A549 (cell line): ENCODE results near the gene CPE.

ENCODE experiments used
- CTCF ChIP-seq: fragments of >200 bp; sonication (Bioruptor Twin); formaldehyde crosslinking; IDR thresholded peaks from 3 replicates; pipeline ENCODE4 v1.5.1; 2016
- ESRRA ChIP-seq: fragments of 150-350 bp; IDR thresholded peaks from 2 replicates; pipeline ENCODE4 v1.6.1; 2014; ENCODE audit warnings: mild to moderate bottlenecking, low read length, borderline replicate concordance
- KDM1A ChIP-seq: fragments of 200-600 bp; sonication (generic); IDR thresholded peaks from 2 replicates; pipeline ENCODE4 v1.6.1; 2016; ENCODE audit warnings: low read depth, mild to moderate bottlenecking
- MAZ ChIP-seq: fragments of 150-350 bp; IDR thresholded peaks from 2 replicates; pipeline ENCODE4 v1.6.1; 2014; ENCODE audit warnings: antibody characterized with exemption, low read depth, low read length, borderline replicate concordance
- MYC ChIP-seq: IDR thresholded peaks from 2 replicates; pipeline ENCODE4 v1.6.1; 2012; ENCODE audit warnings: mild to moderate bottlenecking, inconsistent platforms, low read length, improper control_type of control experiment, borderline replicate concordance
- NPAS2 ChIP-seq: fragments of 250-450 bp; sonication (Bioruptor Pico); IDR thresholded peaks from 2 replicates; pipeline ENCODE4 v1.8.0; 2022; ENCODE audit warnings: mild to moderate bottlenecking, moderate library complexity, borderline replicate concordance
- POLR2A ChIP-seq: IDR thresholded peaks from 2 replicates; pipeline ENCODE4 v1.6.1; 2012; ENCODE audit warnings: mild to moderate bottlenecking, low read length
- RAD21 ChIP-seq, 2 experiments: fragments of >200 bp in 1 of 2; sonication (Bioruptor Twin) in 1 of 2; formaldehyde crosslinking in 1 of 2; IDR thresholded peaks in 1 of 2; conservative IDR thresholded peaks in 1 of 2; 2 replicates in 1 of 2; 3 replicates in 1 of 2; pipeline ENCODE4 v1.6.1; 2012 to 2018; ENCODE audit warnings: inconsistent platforms in 1 of 2
- RCOR1 ChIP-seq: fragments of 150-350 bp; IDR thresholded peaks from 2 replicates; pipeline ENCODE4 v1.6.1; 2014; ENCODE audit warnings: antibody characterized with exemption, low read length, low read depth
- REST ChIP-seq: fragments of 200-600 bp; sonication (generic); IDR thresholded peaks from 2 replicates; pipeline ENCODE4 v1.6.1; 2016; ENCODE audit warnings: antibody characterized with exemption, mild to moderate bottlenecking, moderate library complexity
- TFCP2L1 ChIP-seq: fragments of 250-450 bp; sonication (Bioruptor Pico); IDR thresholded peaks from 2 replicates; pipeline ENCODE4 v1.5.0; 2021; ENCODE audit warnings: mild to moderate bottlenecking
- TF ChIP-seq, protein P1 (sequence below): IDR thresholded peaks from 2 replicates; pipeline ENCODE4 v1.6.1; 2012
- TF ChIP-seq, protein P2 (sequence below): IDR thresholded peaks from 2 replicates; pipeline ENCODE4 v1.6.1; 2012

GRCh38 chr4:165458471-165458870, 79.7 kb downstream of the CPE start:
- no peak for TF ChIP-seq NPAS2 (CRISPR knock-in tag)
- TF ChIP-seq CTCF, result no peak
- TF ChIP-seq RAD21 (conservative IDR thresholded peaks at IDR 0.05 in 1 of 2, IDR thresholded peaks at IDR 0.05 in 1 of 2), result no peak
- TF ChIP-seq, protein P1, sequence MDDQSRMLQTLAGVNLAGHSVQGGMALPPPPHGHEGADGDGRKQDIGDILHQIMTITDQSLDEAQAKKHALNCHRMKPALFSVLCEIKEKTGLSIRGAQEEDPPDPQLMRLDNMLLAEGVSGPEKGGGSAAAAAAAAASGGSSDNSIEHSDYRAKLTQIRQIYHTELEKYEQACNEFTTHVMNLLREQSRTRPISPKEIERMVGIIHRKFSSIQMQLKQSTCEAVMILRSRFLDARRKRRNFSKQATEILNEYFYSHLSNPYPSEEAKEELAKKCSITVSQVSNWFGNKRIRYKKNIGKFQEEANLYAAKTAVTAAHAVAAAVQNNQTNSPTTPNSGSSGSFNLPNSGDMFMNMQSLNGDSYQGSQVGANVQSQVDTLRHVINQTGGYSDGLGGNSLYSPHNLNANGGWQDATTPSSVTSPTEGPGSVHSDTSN, result no peak
- TF ChIP-seq KDM1A, result no peak
- no peak for TF ChIP-seq ESRRA
- TF ChIP-seq POLR2A, result no peak
- no peak for TF ChIP-seq TFCP2L1 (CRISPR knock-in tag)
- TF ChIP-seq REST, result no peak
- TF ChIP-seq MYC, result no peak
- TF ChIP-seq RCOR1, result no peak
- TF ChIP-seq, protein P2, sequence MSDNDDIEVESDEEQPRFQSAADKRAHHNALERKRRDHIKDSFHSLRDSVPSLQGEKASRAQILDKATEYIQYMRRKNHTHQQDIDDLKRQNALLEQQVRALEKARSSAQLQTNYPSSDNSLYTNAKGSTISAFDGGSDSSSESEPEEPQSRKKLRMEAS, result no peak
- no peak for TF ChIP-seq MAZ
